Stimulated activated CD8-positive, alpha-beta memory T cell treated with anti-CD3 and anti-CD28 coated beads, Interleukin-7, amount 100 ng/mL, for 48 hours (primary cell): ENCODE data around the gene C2orf42.
"Not testable (repeated sequence)": the region's sequence is repeated elsewhere in the genome, so short reads cannot be mapped to it uniquely, and the experiment has no call there.

Experiments used
- DNase-seq, 2 donors: peaks; one replicate each; pipeline ENCODE4 v3.0.0-alpha.2; 2020; ENCODE audit warnings: low read depth in 1 of 2; ENCODE audit errors: extremely low read depth in 1 of 2

Gene C2orf42

DNA sequence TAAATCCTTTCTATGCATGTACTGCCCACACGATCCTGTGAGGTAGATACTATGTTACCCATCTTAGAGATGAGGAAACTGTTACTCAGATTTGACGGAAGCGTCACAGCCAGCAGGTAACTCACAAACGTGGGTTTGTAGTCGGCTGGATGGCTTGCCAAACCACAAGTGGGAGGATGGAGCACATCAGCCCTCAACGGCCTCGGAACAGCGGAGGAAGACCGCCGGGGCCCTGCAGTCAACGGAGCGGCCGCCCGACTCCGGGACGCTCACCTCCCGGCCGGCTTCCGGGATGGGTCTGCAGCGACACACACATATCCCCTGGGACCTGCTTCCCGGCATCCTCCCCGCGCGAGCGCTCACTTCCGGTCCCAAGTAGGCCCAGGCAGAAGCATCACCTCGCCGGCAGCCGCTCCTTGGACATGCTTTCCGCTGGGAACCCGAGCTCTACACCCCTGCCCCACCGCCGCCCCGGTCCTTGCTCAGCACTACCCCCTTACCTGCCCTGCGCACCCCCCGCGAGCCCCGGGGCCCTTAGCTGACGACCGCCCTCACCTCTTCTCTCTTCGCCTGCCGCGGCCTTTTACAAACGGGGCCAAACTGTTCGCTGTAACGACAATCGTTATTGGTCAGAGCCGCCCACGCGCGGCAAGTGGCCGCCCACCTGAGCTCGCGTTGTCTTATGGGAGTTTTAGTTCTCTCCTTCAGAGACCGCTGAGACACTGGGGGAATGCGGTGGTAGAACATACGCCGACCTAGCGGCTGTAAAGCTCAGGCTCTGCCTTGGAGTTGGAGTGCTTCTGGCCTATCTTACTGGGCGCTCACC, at the start of gene C2orf42:
Gene C2orf42 (minus strand): TSS at position 602 of the 826 bp plus-strand sequence. CDS start 9,034 bp downstream, outside the sequence.
- peak; percentile 93 to 96 for DNase-seq

DNA sequence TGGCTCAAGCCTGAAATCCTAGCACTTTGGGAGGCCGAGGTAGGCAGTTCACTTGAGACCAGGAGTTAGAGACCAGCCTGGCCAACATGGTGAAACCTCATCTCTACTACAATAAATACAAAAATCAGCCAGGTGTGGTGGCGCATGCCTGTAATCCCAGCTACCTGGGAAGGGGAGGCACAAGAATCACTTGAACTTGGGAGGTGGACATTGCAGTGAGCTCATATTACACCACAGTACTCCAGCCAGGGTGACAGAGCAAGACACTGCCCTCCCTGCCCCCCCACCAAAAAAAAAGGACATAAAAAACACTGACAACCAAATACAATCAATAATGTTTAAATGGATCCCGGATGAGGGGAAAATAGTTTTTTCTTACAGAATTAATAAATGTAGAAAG, 49.8 kb upstream of the C2orf42 start:
- DNase-seq: no peak

DNA sequence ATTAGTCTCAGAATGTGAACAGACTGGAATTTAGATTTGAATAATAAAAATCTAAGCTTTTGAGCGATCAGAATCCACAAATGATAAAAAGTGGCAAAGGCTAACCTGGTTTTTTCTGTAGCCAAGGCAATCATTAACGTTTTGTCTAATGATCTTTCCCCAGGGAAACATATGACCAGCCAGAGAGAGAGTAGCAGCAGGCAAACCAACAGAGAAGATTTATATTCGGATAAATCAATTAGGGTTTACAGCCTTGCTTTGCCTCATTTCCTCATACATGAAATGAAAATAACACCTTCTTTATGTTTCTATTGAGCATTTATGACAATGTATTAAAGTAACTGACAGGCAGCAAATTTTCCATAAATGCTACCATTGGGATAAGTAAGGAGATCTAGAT, 43.1 kb upstream of the C2orf42 start:
- DNase-seq: no peak

DNA sequence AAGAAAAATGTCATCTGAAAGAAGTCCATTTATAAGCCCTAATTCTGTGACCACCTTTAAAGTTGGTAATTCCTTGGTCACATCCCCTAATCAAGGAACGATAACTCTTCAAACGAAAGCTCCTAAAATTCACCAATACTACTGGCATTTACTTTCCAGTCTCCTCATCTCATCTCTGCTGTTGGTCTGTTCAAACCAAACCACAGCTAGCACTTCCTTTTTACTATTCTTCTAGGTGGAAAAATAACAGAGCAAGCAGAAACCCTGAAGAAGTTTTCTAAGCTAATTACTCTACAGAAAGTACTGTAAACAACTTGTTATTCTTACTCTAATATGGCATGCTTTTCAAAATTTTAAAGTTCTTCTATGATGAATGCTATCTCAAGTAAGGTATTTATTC, 36.0 kb upstream of the C2orf42 start:
- no peak for DNase-seq

DNA sequence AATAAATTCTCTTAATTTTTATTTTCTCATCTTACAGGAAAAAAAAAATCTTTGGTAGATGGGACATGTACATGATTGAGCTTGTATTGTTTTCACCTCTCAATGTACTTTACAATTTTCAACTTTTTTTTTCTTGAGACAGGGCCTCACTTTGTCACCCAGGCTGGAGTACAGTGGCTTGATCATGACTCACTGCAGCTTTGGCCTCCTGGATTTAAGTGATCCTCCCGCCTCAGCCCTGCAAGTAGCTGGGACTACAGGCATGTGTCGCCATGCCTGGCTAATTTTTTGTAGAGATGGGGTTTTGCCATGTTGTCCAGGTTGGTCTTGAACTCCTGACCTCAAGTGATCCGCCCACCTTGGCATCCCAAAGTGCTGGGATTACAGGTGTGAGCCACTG, 32.5 kb upstream of the C2orf42 start:
- DNase-seq: not testable (repeated sequence)

DNA sequence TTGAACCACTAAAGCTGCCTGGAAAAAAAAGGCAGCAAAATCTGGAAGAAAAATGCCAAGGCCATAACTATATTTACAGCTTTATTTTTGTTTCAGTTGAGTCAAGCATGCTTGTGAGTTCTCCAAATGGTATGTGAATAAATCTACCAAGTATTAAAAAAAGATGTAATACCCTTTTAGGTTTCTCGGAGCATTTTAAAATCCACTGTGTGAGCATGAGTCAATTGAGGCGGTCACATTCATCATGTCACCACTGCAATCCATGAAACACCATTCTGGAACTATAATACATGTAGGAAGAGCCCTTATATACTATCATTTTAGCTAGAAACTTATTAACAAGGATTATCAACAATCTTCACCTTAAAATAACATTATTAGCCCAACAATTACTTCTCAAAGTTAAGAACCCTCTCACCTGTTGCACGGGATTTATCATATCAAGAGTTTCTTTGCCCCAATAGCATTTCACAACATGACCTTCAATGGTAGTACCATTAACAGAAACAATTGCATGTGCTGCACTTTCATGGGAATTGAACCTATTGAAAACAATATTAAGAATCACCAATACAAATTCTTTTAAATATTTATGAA, 24.2 kb upstream of the C2orf42 start:
- no peak for DNase-seq

DNA sequence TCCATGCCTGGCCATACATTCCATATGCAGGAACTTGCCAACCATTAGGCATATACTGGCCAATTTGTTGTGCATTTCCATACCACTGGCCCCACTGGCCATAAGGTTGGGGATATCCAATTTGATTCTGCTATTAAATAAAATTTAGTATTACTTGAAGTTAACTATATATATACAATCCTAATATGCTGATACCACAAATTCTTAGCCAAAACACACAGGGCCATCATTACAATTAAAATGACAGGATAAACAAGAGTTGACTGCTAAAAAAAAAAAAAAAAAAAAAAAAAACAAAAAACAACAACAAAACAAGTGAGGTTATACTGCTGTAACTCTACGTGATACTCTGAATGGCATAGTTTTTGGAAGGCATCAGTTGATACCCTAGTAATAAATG, 23.5 kb upstream of the C2orf42 start:
- DNase-seq: no peak

DNA sequence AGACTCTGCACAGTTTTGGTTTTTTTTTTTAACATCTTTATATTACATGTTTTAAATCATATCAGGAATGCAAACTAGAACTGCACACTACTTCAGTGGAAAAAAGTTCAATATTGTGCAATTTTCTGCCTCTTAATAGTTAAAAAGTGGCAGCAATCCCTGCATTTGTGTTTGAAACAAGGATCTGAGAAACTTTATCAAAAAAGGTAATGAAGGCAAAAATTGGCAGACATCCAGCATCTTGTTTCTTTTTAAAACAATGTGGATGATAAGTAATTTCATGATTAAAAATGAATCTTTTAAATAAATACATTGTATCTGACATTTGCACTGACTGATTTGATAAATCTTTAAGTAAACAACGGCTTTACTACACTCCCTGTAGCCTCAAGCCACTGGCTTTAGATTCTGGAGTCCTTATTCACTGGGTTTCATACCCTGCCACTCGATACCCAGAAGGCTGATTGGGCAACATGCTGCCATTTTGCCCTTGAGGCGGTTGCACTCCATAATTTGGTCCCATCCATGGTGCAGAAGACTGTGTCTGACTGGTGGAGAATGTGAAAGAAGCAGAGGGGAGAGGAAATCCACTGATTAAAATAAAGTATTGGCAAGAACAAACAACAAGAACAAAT, 21.6 kb upstream of the C2orf42 start:
- no peak for DNase-seq

DNA sequence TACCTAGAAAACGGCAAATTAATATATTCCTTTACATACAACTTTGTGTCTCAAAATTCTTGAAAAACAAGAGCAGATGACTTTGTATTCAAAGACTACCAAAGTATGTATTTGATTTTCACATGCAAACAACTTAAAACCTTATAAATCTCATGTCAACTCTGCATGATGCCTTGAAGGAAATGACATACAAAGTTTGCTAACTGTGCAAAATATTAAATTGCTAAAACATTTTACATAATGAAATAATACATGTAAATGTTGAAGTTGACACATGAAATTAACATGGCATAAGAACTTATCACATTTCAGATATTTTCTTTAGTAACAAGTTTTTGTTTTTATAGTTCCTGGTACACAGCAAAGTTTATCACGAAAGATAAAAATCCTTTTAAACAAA, 20.8 kb upstream of the C2orf42 start:
- DNase-seq: no peak

DNA sequence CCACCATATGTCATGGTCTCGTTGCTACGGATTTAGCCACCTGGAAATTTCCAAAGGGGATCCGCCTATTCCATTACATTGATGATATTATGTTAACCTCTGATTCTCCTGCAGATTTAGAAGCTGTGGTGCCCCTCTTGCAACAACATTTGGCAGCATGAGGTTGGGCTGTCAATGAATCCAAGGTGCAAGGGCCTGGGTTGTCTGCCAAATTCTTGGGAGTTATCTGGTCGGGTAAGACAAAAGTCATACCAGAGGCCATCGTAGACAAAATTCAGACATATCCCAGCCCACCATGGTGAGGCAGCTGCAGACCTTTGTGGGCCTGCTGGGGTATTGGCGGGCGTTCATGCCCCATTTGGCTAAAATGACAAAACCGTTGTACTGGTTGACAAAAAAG, 13.6 kb upstream of the C2orf42 start:
- no peak for DNase-seq

DNA sequence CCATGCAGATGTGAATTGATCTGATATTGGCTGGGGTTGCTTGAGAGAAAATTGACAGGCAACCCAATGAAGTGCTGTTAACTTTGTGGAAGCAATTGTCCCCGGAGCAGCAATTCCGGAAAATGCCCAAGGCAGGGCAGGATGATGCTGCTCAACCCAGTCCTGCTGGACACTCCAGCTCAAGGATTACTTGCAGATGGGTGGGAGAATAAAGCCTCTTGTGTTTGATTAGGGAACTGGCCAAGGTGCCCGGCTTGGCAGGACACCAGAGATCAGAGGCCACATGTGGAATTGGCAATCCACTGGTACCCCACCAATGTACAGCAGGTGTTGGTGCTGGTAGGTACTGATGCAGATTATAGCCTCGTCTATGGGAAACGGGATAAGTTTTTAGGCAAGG, 12.3 kb upstream of the C2orf42 start:
- no peak for DNase-seq

DNA sequence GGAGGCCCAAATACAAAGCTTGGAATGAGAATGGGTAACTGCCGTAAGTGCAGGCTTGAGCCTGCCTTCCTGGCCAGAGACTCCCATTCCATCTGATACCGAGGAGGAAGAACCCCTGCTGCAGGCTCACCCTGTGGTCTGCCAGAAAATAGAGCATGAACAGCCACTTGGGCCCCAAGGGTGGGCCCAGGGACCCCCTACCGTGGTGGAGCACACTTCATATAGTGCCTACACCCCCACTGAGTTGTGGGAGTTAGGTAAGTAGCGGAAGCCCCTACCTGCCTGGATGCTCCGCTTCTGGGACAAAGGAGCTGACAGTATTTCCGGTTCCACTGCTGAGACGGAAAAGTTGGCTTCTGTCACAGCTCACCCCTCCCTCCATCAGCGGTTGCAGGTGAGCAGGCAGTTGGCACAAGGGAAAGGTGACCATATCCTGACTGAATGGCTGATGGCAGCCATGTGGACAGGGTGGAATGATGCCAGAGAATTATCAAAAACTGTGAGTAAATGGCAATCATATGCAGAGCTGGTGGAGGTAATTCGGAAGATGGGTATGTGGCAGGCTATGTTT, 11.5 kb upstream of the C2orf42 start:
- no peak for DNase-seq

DNA sequence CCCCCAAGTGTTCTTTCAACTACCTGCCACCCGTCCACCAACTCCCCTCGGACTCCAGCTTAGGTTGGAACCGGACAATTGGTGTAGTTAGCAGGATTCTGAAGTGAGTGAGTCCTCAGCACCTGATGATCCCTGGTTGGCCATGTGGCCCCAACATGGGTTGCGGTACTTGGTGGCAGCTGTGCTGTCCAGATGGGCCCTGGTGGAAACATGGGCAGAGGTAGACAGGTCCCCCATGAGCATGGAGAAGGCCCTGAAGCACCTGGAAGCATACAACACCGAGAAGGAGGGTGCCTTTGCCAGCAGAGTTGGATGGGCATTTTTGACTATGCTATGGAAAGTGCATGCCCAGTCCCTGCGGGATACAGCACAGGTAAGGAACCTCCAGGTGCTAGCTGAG, 11.0 kb upstream of the C2orf42 start:
- DNase-seq: no peak

DNA sequence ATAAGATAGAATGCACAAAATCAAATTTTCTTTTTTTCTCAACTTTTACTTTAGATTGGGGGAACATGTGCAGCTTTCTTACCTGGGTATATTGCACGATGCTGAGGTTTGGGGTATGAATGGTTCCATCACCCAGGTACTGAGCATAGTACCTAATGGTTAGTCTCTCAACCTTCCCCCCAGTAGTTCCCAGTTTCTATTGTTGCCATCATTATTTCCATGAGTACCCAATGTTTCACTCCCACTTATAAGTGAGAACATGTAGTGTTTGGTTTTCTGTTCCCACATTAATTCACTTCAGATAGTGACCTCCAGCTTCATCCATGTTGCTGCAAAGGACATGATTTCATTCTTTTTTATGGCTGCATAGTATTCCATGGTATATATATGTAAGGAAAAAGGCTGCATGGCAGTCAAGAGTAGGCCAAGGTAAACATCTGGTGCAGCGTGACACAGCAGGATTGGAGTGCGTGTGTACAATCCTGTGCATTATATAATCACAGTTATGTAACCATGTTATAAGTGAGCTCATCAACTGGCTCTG, 10.5 kb upstream of the C2orf42 start:
- DNase-seq: no peak

DNA sequence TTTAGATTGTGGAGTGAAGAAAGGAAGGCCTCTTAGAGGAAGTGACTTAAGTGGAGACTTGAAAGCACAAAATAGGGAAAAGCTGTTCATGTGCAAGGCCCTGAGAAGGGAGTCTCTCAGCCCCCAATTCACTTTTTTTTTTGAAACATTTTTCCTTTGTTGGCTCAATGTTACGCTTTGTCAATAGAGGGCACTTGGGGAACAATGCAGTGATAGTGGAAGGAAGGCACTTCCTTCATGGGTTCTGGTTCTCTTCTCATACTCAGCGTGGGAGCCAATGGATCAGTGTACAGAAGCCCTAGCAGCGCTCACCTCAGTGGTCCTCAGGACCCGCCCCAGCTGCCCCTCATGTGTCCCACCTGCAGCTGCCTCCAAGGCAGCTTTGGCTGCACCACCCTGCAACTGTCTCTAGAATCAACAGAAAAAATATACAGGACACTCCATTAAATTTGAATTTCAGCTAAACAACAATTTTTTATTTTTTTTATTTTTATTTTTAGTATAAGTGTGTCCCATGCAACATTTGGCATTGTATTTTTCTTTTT, 8.6 kb upstream of the C2orf42 start:
- no peak for DNase-seq

DNA sequence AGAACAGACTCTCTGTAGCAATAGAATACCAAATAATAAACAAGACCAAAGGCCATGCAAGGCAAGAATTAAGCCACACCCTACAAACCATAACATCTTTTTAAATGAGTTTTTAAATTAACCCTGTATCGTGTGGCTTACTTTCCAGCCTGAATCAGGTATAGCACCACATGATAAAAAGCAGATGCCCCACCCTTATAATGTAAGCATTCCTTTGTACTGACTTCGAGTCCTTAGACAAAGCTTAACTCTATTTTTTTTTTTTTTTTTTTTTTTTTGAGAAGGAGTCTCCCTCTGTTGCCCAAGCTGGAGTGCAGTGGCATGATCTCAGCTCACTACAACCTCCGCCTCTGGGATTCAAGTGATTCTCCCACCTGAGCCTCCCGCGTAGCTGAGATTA, 1.7 kb upstream of the C2orf42 start:
- no peak for DNase-seq

DNA sequence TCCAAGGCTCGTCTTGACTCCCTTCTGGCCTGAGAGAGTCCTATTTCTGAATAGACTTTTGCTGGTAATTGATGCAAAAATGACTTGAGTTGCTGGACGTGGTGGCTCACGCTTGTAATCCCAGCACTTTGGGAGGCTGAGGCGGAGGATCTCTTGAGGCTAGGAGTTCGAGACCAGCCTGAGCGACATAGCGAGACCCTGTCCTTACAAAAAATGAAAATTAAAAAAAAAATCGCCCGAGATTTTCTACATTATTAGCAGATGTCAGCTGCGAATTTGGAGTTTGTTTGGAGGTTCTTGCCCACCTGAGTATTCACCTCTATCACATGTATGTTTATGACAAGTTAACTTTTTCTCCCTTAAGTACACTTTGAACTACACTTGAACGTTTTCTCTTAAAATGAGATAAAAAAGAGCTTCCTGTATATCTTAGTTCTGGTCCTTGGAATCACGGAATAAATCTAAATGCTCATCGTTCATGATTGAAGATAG, 471 bp upstream of the C2orf42 start:
- no peak for DNase-seq

DNA sequence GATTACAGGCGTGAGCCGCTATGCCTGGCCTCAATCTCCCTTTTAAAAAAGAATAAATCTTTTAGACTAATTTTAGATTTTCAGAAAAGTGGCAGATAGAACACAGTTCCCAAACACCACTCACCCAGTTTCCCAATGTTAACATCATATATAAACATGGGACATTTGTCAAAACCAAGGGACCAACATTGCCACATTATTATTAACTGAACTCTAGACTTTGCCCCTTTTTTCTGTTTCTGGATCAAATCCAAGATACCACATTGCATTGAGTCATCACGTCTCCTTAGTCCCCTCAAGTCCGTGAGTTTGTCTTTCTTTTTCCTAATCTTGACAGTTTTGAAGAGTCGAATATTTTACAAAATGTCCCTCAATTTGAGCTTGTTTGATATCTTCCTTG, 2.4 kb downstream of the C2orf42 start:
- no peak for DNase-seq

DNA sequence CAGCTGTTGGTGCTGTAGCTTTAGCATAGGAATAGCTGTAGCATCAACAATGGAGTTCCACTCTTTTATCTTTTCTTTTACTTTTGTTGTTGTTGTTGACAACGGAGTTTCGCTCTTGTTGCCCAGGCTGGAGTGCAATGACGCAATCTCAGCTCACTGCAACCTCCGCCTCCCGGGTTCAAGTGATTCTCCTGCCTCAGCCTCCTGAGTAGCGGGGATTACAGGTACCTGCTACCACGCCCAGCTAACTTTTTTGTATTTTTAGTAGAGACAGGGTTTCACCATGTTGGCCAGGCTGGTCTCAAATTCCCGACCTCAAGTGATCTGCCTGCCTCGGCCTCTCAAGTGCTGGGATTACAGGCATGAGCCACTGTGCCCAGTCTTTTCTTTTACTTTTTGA, 3.6 kb downstream of the C2orf42 start:
- DNase-seq: not testable (repeated sequence)

DNA sequence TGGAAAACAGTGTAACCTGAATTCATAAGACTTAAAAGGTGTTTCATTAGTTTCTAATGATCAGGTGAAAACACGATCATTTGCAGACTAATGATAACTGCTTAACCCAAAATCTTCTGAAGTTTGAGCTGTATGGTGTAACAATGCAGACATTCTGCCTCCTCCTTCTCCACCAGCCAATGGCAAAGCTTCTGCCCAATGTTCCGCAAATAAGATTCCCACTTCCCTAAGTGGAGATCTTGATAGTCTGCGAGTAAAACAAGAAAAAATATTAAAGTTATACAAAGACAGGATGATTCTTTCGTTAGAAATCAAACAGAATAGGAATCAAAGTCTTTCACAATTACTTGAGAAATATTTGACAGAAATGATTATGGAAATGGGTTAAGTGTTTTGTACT, 8.1 kb downstream of the C2orf42 start:
- no peak for DNase-seq

DNA sequence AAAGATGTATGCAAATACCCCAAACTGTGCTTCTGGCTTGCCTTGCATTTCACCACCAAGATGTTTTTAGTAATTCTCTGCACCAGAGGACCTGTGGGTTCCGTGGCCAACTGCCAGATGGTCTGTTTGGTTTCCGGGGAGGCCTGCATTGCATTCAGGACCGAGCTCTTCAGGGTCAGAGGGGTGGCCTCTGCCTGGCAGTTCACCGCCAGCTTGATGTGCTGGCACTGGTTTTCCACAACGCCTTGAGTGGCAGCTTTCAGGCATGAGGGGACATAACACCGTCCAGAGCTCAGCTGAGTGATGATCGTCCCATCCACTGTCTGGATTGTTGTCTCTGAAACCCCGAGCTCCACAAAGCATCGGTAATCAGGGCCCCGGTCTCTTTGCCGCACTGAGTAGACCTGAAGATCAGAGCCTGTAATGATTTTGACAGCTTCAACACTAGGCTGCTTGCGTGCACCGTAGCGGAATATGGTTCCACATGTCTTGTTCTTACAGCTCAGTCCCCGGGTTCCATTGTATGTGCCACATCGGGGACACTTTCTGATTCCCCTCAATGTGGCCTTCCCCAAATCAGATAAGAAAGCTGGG, 9.4 kb downstream of the C2orf42 start:
- DNase-seq: no peak
